Measurements from ENCODE around the gene TMEM238. TPM values are rescaled to one million over a fixed set of nuclear protein-coding genes. Genes with fewer than 3 reads are reported as not detected.
"Not testable (repeated sequence)": the region's sequence is repeated elsewhere in the genome, so short reads cannot be mapped to it uniquely, and the experiment has no call there.

TMEM238 gene
- total and polyA plus RNA-seq, 2 experiments from 2014 or later, result 0.97 TPM; not detected in 1

DNA sequence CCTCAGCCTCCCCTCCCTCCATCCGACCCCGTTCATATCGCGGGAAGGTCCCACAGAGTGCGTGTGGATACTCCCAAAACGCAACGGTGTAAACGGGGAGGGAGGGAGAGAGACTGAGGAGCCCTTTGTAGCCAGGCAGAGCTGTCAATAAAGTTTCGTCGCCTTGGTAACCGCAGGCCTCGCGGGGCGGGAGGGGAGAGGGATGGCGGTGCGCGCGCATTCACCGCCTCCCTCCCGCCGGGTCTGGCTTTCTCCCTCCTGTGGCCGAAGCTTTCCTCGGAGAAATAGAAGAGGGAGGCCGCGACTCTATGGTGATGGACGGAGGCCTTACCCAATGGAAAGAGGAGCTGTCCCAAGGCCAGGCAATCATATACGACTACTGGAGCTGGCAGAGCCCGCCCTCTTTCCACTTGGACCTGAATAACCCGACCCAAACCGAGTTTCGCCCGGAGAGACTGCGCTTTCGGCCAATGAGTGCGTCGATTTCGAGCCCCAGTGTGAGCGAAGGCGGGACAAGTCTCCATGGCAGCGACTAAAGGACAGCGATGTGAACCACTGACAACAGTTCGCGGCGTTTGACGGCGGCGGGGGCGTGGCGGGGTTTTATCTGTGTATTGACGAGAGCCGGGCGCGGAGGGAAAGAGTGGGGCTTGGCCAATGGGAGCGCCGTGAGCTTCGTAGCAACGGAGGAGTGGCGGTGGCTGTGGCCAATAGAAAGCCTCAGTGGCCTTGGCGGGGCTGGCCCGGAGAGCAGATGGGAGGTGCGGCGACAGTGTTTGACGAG lies 44.8 kb downstream of the TMEM238 start, which contains the start of gene KMT5C:
TSS of gene KMT5C (plus strand) at position 772 of the 784 bp plus-strand sequence. CDS start 2,061 bp downstream, outside the sequence.
- peak within 1 kb of the TSS; percentile 77 for H3K4me3 ChIP-seq
- H4K20me1 ChIP-seq (ENCODE audit: insufficient read depth), result no peaks in the 10 kb centered on the region
- peak within 1 kb of the TSS; percentile 97 for H3K4me2 ChIP-seq (ENCODE audit: unreplicated experiment)
- H2AFZ ChIP-seq, result peak within 1 kb of the TSS; percentile 88
- H3K9me2 ChIP-seq (ENCODE audit: insufficient read depth), result no peaks in the 10 kb centered on the region
- 1% methylated on average over 56 to 63 of the region's 63 CpGs for WGBS, 2 experiments (ENCODE audit: low coverage in 1 of 2, low lambda C conversion rate in 2 of 2, missing lambda C conversion rate in 2 of 2)
- H3K9ac ChIP-seq, result peak within 1 kb of the TSS; percentile 93
- TF ChIP-seq EZH2phosphoT487 (IDR thresholded peaks at IDR 0.05; ENCODE audit: insufficient read depth, low read depth), result no peak
- no peak for TF ChIP-seq EZH2 (IDR thresholded peaks at IDR 0.05; ENCODE audit: insufficient read depth, poor library complexity, severe bottlenecking)
- no peaks in the 10 kb centered on the region for H3K36me3 ChIP-seq (ENCODE audit: low read depth)
- H3K9me3 ChIP-seq (ENCODE audit: low read depth), result no peaks in the 10 kb centered on the region
- DNase-seq, result peak; percentile 100
- H3F3A ChIP-seq (ENCODE audit: insufficient read depth), result no peaks in the 10 kb centered on the region
- in situ Hi-C loops (cut with MboI), result no loop called here
- peaks cover 8% of the 10 kb centered on the region; the same call in 1 of the 2 replicates for H3K79me2 ChIP-seq (ENCODE audit: insufficient read depth)
- no peaks in the 10 kb centered on the region; the same call in 1 of the 2 replicates for H3K27me3 ChIP-seq (replicated peaks; ENCODE audit: insufficient read depth)
- H3K27ac ChIP-seq, result peak within 1 kb of the TSS; percentile 95
- no peaks in the 10 kb centered on the region for H3K4me1 ChIP-seq (ENCODE audit: insufficient read depth)

DNA sequence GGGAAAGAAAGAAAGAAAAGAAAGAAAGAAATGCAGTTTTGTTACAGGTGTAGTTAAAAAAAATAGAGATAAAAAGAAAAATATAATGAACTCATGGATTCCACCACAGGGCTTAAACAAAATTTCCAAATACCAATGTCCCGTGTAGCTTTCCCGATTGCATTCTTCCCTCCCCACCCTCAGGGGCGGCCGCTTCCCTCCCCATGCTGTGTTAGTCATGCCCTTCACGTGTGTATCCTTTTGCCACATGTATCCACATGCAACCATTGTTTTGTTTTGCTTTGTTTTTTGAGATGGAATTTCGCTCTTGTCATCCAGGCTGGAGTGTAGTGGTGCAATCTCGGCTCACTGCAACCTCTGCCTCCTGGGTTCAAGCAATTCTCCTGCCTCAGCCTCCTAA lies 48.0 kb downstream of the TMEM238 start:
- peak; percentile 83 for DNase-seq

GRCh38 chr19:55333870-55334269 lies 50.2 kb downstream of the TMEM238 start:
- Histone ChIP-seq H3K27me3 (replicated peaks; ENCODE audit: insufficient read depth) (no peaks in the 10 kb centered on the region; the same call in 1 of the 2 replicates), H3K4me2 (ENCODE audit: unreplicated experiment) (no peak overlapping the region), H4K20me1 (ENCODE audit: insufficient read depth) (no peaks in the 10 kb centered on the region), H3F3A (ENCODE audit: insufficient read depth) (no peaks in the 10 kb centered on the region), H3K9me2 (ENCODE audit: insufficient read depth) (no peaks in the 10 kb centered on the region), H3K27ac (no peak overlapping the region), H3K79me2 (ENCODE audit: insufficient read depth) (no peaks in the 10 kb centered on the region), H3K4me1 (ENCODE audit: insufficient read depth) (peaks cover 6% of the 10 kb centered on the region), H2AFZ (no peak overlapping the region), H3K4me3 (no peak overlapping the region), H3K9me3 (ENCODE audit: low read depth) (no peaks in the 10 kb centered on the region), H3K9ac (no peak overlapping the region), H3K36me3 (ENCODE audit: low read depth) (no peaks in the 10 kb centered on the region)
- TF ChIP-seq EZH2phosphoT487 (IDR thresholded peaks at IDR 0.05; ENCODE audit: insufficient read depth, low read depth), result no peak
- TF ChIP-seq EZH2 (IDR thresholded peaks at IDR 0.05; ENCODE audit: insufficient read depth, poor library complexity, severe bottlenecking), result no peak
- in situ Hi-C loops (cut with MboI), result no loop called here
- DNase-seq, result no peak
- WGBS, 2 experiments (ENCODE audit: low coverage in 1 of 2, low lambda C conversion rate in 2 of 2, missing lambda C conversion rate in 2 of 2), result 80 to 87% methylated on average over 11 of the region's 11 CpGs

More for the DNA sequence above, 48.0 kb downstream of the TMEM238 start:
- H3K4me3 ChIP-seq, result no peak overlapping the region
- in situ Hi-C loops (cut with MboI), result no loop called here
- no peak overlapping the region for H3K27ac ChIP-seq
- no peaks in the 10 kb centered on the region for H4K20me1 ChIP-seq (ENCODE audit: insufficient read depth)
- no peaks in the 10 kb centered on the region for H3F3A ChIP-seq (ENCODE audit: insufficient read depth)
- H3K79me2 ChIP-seq (ENCODE audit: insufficient read depth), result peaks cover 8% of the 10 kb centered on the region; the same call in 1 of the 2 replicates
- H3K27me3 ChIP-seq (replicated peaks; ENCODE audit: insufficient read depth), result no peaks in the 10 kb centered on the region; the same call in 1 of the 2 replicates
- no peaks in the 10 kb centered on the region for H3K9me2 ChIP-seq (ENCODE audit: insufficient read depth)
- TF ChIP-seq EZH2phosphoT487 (IDR thresholded peaks at IDR 0.05; ENCODE audit: insufficient read depth, low read depth) (no peak), EZH2 (IDR thresholded peaks at IDR 0.05; ENCODE audit: insufficient read depth, poor library complexity, severe bottlenecking) (no peak)
- WGBS, 2 experiments (ENCODE audit: low coverage in 1 of 2, low lambda C conversion rate in 2 of 2, missing lambda C conversion rate in 2 of 2), result 23 to 24% methylated on average over 7 of the region's 7 CpGs
- H3K36me3 ChIP-seq (ENCODE audit: low read depth), result no peaks in the 10 kb centered on the region
- no peaks in the 10 kb centered on the region for H3K9me3 ChIP-seq (ENCODE audit: low read depth)
- H3K9ac ChIP-seq, result no peak overlapping the region
- no peaks in the 10 kb centered on the region for H3K4me1 ChIP-seq (ENCODE audit: insufficient read depth)
- H2AFZ ChIP-seq, result no peak overlapping the region
- no peak overlapping the region for H3K4me2 ChIP-seq (ENCODE audit: unreplicated experiment)

- H4K20me1 ChIP-seq (ENCODE audit: insufficient read depth); H3F3A ChIP-seq (ENCODE audit: insufficient read depth); H3K9ac ChIP-seq; H3K79me2 ChIP-seq (ENCODE audit: insufficient read depth); H2AFZ ChIP-seq; H3K36me3 ChIP-seq (ENCODE audit: low read depth); H3K27ac ChIP-seq; H3K9me2 ChIP-seq (ENCODE audit: insufficient read depth); H3K4me2 ChIP-seq (ENCODE audit: unreplicated experiment); in situ Hi-C loops (cut with MboI); H3K4me3 ChIP-seq; H3K27me3 ChIP-seq (replicated peaks; ENCODE audit: insufficient read depth); H3K9me3 ChIP-seq (ENCODE audit: low read depth): not testable (repeated sequence)
- DNase-seq, result peak; percentile 68
- peaks cover 16% of the 10 kb centered on the region for H3K4me1 ChIP-seq (ENCODE audit: insufficient read depth)
- 57 to 61% methylated on average over 6 of the region's 6 CpGs for WGBS, 2 experiments (ENCODE audit: low coverage in 1 of 2, low lambda C conversion rate in 2 of 2, missing lambda C conversion rate in 2 of 2)
Measured at GRCh38 chr19:55329791-55330190, 54.3 kb downstream of the TMEM238 start.

Other genes with a start within 250 kb of the TMEM238 start
- 0.76 TPM in 1 of 2 replicates, not detected in the other for gene TNNT1, start 235.1 kb downstream of the TMEM238 start, total RNA-seq (2014; rRNA removed; shearing (Covaris generic))
- gene TNNT1, start 235.1 kb downstream of the TMEM238 start, polyA plus RNA-seq (2016; fragmentation: Nextera tagmentation; extraction: Ambion mirVana), result 1.3 and 1.8 TPM in 2 replicates
- gene TNNI3, start 226.6 kb downstream of the TMEM238 start, total RNA-seq (2014; rRNA removed; shearing (Covaris generic)), result not detected in 2 replicates
- 0.35 TPM in 1 of 2 replicates, not detected in the other for gene TNNI3, start 226.6 kb downstream of the TMEM238 start, polyA plus RNA-seq (2016; fragmentation: Nextera tagmentation; extraction: Ambion mirVana)
- gene DNAAF3, start 217.7 kb downstream of the TMEM238 start, total RNA-seq (2014; rRNA removed; shearing (Covaris generic)), result 0.22 and 0.25 TPM in 2 replicates
- 0.39 and 0.47 TPM in 2 replicates for gene DNAAF3, start 217.7 kb downstream of the TMEM238 start, polyA plus RNA-seq (2016; fragmentation: Nextera tagmentation; extraction: Ambion mirVana)
- not detected in 2 replicates for gene SYT5, start 204.0 kb downstream of the TMEM238 start, total RNA-seq (2014; rRNA removed; shearing (Covaris generic))
- 0.28 and 0.38 TPM in 2 replicates for gene SYT5, start 204.0 kb downstream of the TMEM238 start, polyA plus RNA-seq (2016; fragmentation: Nextera tagmentation; extraction: Ambion mirVana)
- 0.43 and 2.9 TPM in 2 replicates for gene PTPRH, start 174.8 kb downstream of the TMEM238 start, total RNA-seq (2014; rRNA removed; shearing (Covaris generic))
- gene PTPRH, start 174.8 kb downstream of the TMEM238 start, polyA plus RNA-seq (2016; fragmentation: Nextera tagmentation; extraction: Ambion mirVana), result 0.28 and 0.49 TPM in 2 replicates
- gene TMEM86B, start 155.5 kb downstream of the TMEM238 start, total RNA-seq (2014; rRNA removed; shearing (Covaris generic)), result 0.63 and 2.4 TPM in 2 replicates
- gene TMEM86B, start 155.5 kb downstream of the TMEM238 start, polyA plus RNA-seq (2016; fragmentation: Nextera tagmentation; extraction: Ambion mirVana), result 0.41 and 0.46 TPM in 2 replicates
- 36.2 and 36.9 TPM in 2 replicates for gene PPP6R1, start 125.3 kb downstream of the TMEM238 start, total RNA-seq (2014; rRNA removed; shearing (Covaris generic))
- gene PPP6R1, start 125.3 kb downstream of the TMEM238 start, polyA plus RNA-seq (2016; fragmentation: Nextera tagmentation; extraction: Ambion mirVana), result 9.7 and 12.1 TPM in 2 replicates
- 31.9 and 42.5 TPM in 2 replicates for gene HSPBP1, start 104.2 kb downstream of the TMEM238 start, total RNA-seq (2014; rRNA removed; shearing (Covaris generic))
- 60.2 and 62.5 TPM in 2 replicates for gene HSPBP1, start 104.2 kb downstream of the TMEM238 start, polyA plus RNA-seq (2016; fragmentation: Nextera tagmentation; extraction: Ambion mirVana)
- 1.9 and 11.9 TPM in 2 replicates for gene BRSK1, start 100.3 kb downstream of the TMEM238 start, total RNA-seq (2014; rRNA removed; shearing (Covaris generic))
- 0.39 and 0.55 TPM in 2 replicates for gene BRSK1, start 100.3 kb downstream of the TMEM238 start, polyA plus RNA-seq (2016; fragmentation: Nextera tagmentation; extraction: Ambion mirVana)
- gene TMEM150B, start 59.0 kb downstream of the TMEM238 start, total RNA-seq (2014; rRNA removed; shearing (Covaris generic)), result not detected in 2 replicates
- gene TMEM150B, start 59.0 kb downstream of the TMEM238 start, polyA plus RNA-seq (2016; fragmentation: Nextera tagmentation; extraction: Ambion mirVana), result not detected in 2 replicates
- 8.1 and 8.6 TPM in 2 replicates for gene KMT5C, start 44.4 kb downstream of the TMEM238 start, total RNA-seq (2014; rRNA removed; shearing (Covaris generic))
- 1.9 and 2.7 TPM in 2 replicates for gene KMT5C, start 44.4 kb downstream of the TMEM238 start, polyA plus RNA-seq (2016; fragmentation: Nextera tagmentation; extraction: Ambion mirVana)
- gene COX6B2, start 29.6 kb downstream of the TMEM238 start, total RNA-seq (2014; rRNA removed; shearing (Covaris generic)), result not detected in 2 replicates
- not detected in 2 replicates for gene COX6B2, start 29.6 kb downstream of the TMEM238 start, polyA plus RNA-seq (2016; fragmentation: Nextera tagmentation; extraction: Ambion mirVana)
- not detected in 2 replicates for gene GARIN5B, start 21.0 kb downstream of the TMEM238 start, total RNA-seq (2014; rRNA removed; shearing (Covaris generic))
- gene GARIN5B, start 21.0 kb downstream of the TMEM238 start, polyA plus RNA-seq (2016; fragmentation: Nextera tagmentation; extraction: Ambion mirVana), result not detected in 2 replicates
- gene IL11, start 13.8 kb downstream of the TMEM238 start, total RNA-seq (2014; rRNA removed; shearing (Covaris generic)), result 12.8 and 28.7 TPM in 2 replicates
- gene IL11, start 13.8 kb downstream of the TMEM238 start, polyA plus RNA-seq (2016; fragmentation: Nextera tagmentation; extraction: Ambion mirVana), result 6.7 and 6.9 TPM in 2 replicates
- not detected in 2 replicates for gene TMEM190, start 7.5 kb downstream of the TMEM238 start, total RNA-seq (2014; rRNA removed; shearing (Covaris generic))
- 0.47 TPM in 1 of 2 replicates, not detected in the other for gene TMEM190, start 7.5 kb downstream of the TMEM238 start, polyA plus RNA-seq (2016; fragmentation: Nextera tagmentation; extraction: Ambion mirVana)
- gene RPL28, start 1.6 kb upstream of the TMEM238 start, total RNA-seq (2014; rRNA removed; shearing (Covaris generic)), result 300 and 875 TPM in 2 replicates
- 530 and 536 TPM in 2 replicates for gene RPL28, start 1.6 kb upstream of the TMEM238 start, polyA plus RNA-seq (2016; fragmentation: Nextera tagmentation; extraction: Ambion mirVana)
- 54.4 and 82.2 TPM in 2 replicates for gene UBE2S, start 23.5 kb upstream of the TMEM238 start, total RNA-seq (2014; rRNA removed; shearing (Covaris generic))
- gene UBE2S, start 23.5 kb upstream of the TMEM238 start, polyA plus RNA-seq (2016; fragmentation: Nextera tagmentation; extraction: Ambion mirVana), result 106 and 107 TPM in 2 replicates
- gene SHISA7, start 59.0 kb upstream of the TMEM238 start, total RNA-seq (2014; rRNA removed; shearing (Covaris generic)), result not detected in 2 replicates
- gene SHISA7, start 59.0 kb upstream of the TMEM238 start, polyA plus RNA-seq (2016; fragmentation: Nextera tagmentation; extraction: Ambion mirVana), result not detected in 2 replicates
- 103 and 116 TPM in 2 replicates for gene ISOC2, start 77.3 kb upstream of the TMEM238 start, total RNA-seq (2014; rRNA removed; shearing (Covaris generic))
- gene ISOC2, start 77.3 kb upstream of the TMEM238 start, polyA plus RNA-seq (2016; fragmentation: Nextera tagmentation; extraction: Ambion mirVana), result 34.0 and 35.3 TPM in 2 replicates
- not detected in 2 replicates for gene C19orf85, start 80.5 kb upstream of the TMEM238 start, total RNA-seq (2014; rRNA removed; shearing (Covaris generic))
- gene C19orf85, start 80.5 kb upstream of the TMEM238 start, polyA plus RNA-seq (2016; fragmentation: Nextera tagmentation; extraction: Ambion mirVana), result not detected in 2 replicates
- 1.7 and 4.3 TPM in 2 replicates for gene ZNF628, start 92.3 kb upstream of the TMEM238 start, total RNA-seq (2014; rRNA removed; shearing (Covaris generic))
- 1.1 TPM in 2 replicates for gene ZNF628, start 92.3 kb upstream of the TMEM238 start, polyA plus RNA-seq (2016; fragmentation: Nextera tagmentation; extraction: Ambion mirVana)
- gene NAT14, start 100.9 kb upstream of the TMEM238 start, total RNA-seq (2014; rRNA removed; shearing (Covaris generic)), result 13.4 and 13.9 TPM in 2 replicates
- 11.1 and 12.0 TPM in 2 replicates for gene NAT14, start 100.9 kb upstream of the TMEM238 start, polyA plus RNA-seq (2016; fragmentation: Nextera tagmentation; extraction: Ambion mirVana)
- 12.6 and 14.4 TPM in 2 replicates for gene SSC5D, start 104.1 kb upstream of the TMEM238 start, total RNA-seq (2014; rRNA removed; shearing (Covaris generic))
- gene SSC5D, start 104.1 kb upstream of the TMEM238 start, polyA plus RNA-seq (2016; fragmentation: Nextera tagmentation; extraction: Ambion mirVana), result 9.8 and 10.0 TPM in 2 replicates
- gene SBK2, start 152.8 kb upstream of the TMEM238 start, total RNA-seq (2014; rRNA removed; shearing (Covaris generic)), result not detected in 2 replicates
- gene SBK2, start 152.8 kb upstream of the TMEM238 start, polyA plus RNA-seq (2016; fragmentation: Nextera tagmentation; extraction: Ambion mirVana), result not detected in 2 replicates
- gene SBK3, start 161.3 kb upstream of the TMEM238 start, total RNA-seq (2014; rRNA removed; shearing (Covaris generic)), result not detected in 2 replicates
- not detected in 2 replicates for gene SBK3, start 161.3 kb upstream of the TMEM238 start, polyA plus RNA-seq (2016; fragmentation: Nextera tagmentation; extraction: Ambion mirVana)
- 7.1 and 7.9 TPM in 2 replicates for gene ZNF579, start 196.6 kb upstream of the TMEM238 start, total RNA-seq (2014; rRNA removed; shearing (Covaris generic))
- gene ZNF579, start 196.6 kb upstream of the TMEM238 start, polyA plus RNA-seq (2016; fragmentation: Nextera tagmentation; extraction: Ambion mirVana), result 1.7 and 1.8 TPM in 2 replicates
- 3.4 and 5.6 TPM in 2 replicates for gene FIZ1, start 215.2 kb upstream of the TMEM238 start, total RNA-seq (2014; rRNA removed; shearing (Covaris generic))
- gene FIZ1, start 215.2 kb upstream of the TMEM238 start, polyA plus RNA-seq (2016; fragmentation: Nextera tagmentation; extraction: Ambion mirVana), result 2.3 TPM in 2 replicates
- gene ZNF524, start 216.0 kb upstream of the TMEM238 start, total RNA-seq (2014; rRNA removed; shearing (Covaris generic)), result 9.9 and 17.8 TPM in 2 replicates
- gene ZNF524, start 216.0 kb upstream of the TMEM238 start, polyA plus RNA-seq (2016; fragmentation: Nextera tagmentation; extraction: Ambion mirVana), result 16.2 and 18.2 TPM in 2 replicates
- gene ZNF865, start 221.4 kb upstream of the TMEM238 start, total RNA-seq (2014; rRNA removed; shearing (Covaris generic)), result 1.3 and 1.5 TPM in 2 replicates
- 0.21 and 0.51 TPM in 2 replicates for gene ZNF865, start 221.4 kb upstream of the TMEM238 start, polyA plus RNA-seq (2016; fragmentation: Nextera tagmentation; extraction: Ambion mirVana)
- 3.0 and 4.2 TPM in 2 replicates for gene ZNF784, start 240.3 kb upstream of the TMEM238 start, total RNA-seq (2014; rRNA removed; shearing (Covaris generic))
- gene ZNF784, start 240.3 kb upstream of the TMEM238 start, polyA plus RNA-seq (2016; fragmentation: Nextera tagmentation; extraction: Ambion mirVana), result 1.2 and 1.3 TPM in 2 replicates